ENCODE results near the gene PPIL3. TPM values are rescaled to one million over a fixed set of nuclear protein-coding genes. Genes with fewer than 3 reads are reported as not detected.

PPIL3 gene
- total RNA-seq, 4 donors from 2014 or later: 6.9 to 16.3 (median 13.4) TPM

DNA sequence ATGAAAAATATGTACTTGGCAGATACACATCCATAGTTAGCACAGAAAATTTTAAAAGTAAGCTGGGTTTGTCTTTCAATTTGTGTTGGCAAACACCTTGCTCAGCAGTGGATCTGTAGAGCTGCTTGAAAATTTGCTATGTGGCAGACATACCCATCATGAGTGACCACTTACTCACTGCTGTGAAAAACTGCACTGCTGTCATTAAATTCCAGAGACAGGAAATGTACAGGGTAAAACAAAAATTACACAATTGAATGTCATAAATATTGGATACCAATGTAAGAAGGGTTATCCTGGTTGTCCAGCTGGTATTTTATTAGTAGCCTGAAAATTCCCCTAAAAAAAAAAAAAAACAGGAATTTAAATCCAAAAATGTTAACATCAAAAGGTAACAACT, 24.8 kb upstream of the PPIL3 start:
- intact Hi-C loops (cut with DNase I): no loop called here
- no peaks in the 10 kb centered on the region for H3K9me3 ChIP-seq

DNA sequence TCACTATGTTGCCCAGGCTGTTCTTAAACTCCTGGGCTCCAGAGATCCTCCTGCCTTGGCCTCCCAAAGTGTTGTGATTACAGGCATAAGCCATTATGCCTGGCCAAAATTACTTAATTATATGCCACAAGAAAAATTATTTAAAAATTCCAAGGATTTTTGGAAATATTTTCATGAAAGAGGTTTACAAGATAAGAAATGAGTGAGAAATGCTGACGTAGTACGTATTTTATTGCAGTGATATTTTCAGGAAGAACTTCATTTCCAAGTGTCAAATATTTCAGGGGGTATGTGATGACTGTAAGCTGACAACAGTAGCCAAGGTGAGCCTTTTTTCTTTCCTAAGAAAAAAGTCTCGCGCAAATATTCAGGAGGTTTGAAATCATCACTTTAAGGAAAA, 21.1 kb upstream of the PPIL3 start:
- Histone ChIP-seq H3K4me3 (no peak overlapping the region), H3K27ac (replicated peaks in 1 of 4) (no peak overlapping the region), H3K36me3 (peaks cover 29 to 94% (median 55%) of the 10 kb centered on the region in 4 donors), H3K4me1 (peaks cover 0 to 3% (median 0%) of the 10 kb centered on the region in 4 donors), H3K9me3 (no peaks in the 10 kb centered on the region), H3K27me3 (no peaks in the 10 kb centered on the region)
- intact Hi-C loops (cut with DNase I): no loop called here
- no peak for TF ChIP-seq POLR2AphosphoS5 (IDR thresholded peaks at IDR 0.05)
- TF ChIP-seq, protein P1, sequence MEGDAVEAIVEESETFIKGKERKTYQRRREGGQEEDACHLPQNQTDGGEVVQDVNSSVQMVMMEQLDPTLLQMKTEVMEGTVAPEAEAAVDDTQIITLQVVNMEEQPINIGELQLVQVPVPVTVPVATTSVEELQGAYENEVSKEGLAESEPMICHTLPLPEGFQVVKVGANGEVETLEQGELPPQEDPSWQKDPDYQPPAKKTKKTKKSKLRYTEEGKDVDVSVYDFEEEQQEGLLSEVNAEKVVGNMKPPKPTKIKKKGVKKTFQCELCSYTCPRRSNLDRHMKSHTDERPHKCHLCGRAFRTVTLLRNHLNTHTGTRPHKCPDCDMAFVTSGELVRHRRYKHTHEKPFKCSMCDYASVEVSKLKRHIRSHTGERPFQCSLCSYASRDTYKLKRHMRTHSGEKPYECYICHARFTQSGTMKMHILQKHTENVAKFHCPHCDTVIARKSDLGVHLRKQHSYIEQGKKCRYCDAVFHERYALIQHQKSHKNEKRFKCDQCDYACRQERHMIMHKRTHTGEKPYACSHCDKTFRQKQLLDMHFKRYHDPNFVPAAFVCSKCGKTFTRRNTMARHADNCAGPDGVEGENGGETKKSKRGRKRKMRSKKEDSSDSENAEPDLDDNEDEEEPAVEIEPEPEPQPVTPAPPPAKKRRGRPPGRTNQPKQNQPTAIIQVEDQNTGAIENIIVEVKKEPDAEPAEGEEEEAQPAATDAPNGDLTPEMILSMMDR (IDR thresholded peaks at IDR 0.05): no peak
- no peak for TF ChIP-seq EP300 (IDR thresholded peaks at IDR 0.05)
- no peak for TF ChIP-seq POLR2A (IDR thresholded peaks at IDR 0.05; ENCODE audit: low read depth)
- DNase-seq (ENCODE audit: extremely low spot score): no peak
- 97% methylated on average over 4 of the region's 4 CpGs for WGBS

More for the DNA sequence above, 24.8 kb upstream of the PPIL3 start:
- Histone ChIP-seq H3K27ac (replicated peaks in 1 of 4) (no peak overlapping the region), H3K27me3 (no peaks in the 10 kb centered on the region), H3K36me3 (peaks cover 52 to 95% (median 71%) of the 10 kb centered on the region in 4 donors), H3K4me3 (no peak overlapping the region), H3K4me1 (no peaks in the 10 kb centered on the region)
- TF ChIP-seq POLR2AphosphoS5 (IDR thresholded peaks at IDR 0.05) (no peak), POLR2A (IDR thresholded peaks at IDR 0.05; ENCODE audit: low read depth) (no peak), EP300 (IDR thresholded peaks at IDR 0.05) (no peak)
- TF ChIP-seq, protein P1 (IDR thresholded peaks at IDR 0.05): no peak
- DNase-seq (ENCODE audit: extremely low spot score): no peak

DNA sequence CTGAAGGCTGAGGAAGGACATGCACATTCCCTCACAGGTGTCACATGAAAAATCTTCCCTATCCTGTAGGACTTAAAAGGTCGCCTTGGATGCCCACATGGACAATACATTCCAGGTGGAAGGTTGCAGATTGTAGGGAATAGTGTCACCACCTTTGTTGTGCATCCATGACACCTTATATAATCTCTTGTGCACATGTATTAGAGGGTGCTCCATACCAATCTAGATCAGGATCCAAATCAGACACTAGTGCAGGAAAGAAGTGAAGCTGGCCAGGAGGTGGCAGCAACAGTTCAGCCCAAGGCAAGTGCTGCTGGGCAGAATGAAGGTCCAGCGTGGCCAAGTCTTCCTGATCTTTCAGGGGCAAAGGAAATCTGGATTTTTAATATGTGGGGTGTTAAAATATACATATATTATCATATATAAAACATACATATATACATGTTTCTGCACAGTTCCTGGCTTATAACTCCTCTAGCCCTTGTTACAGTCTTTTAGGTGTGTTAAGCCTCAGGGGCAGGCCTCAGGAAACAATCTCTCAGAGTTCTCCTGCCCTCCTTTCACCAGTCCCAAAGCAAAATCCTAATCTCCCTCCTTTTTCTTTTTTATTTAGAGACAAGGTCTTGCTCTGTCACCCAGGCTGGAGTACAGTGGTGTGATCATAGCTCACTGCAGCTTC, 16.9 kb upstream of the PPIL3 start:
- whole genome bisulfite sequencing: 58% methylated on average over 2 of the region's 2 CpGs
- Histone ChIP-seq H3K9me3 (no peaks in the 10 kb centered on the region), H3K4me3 (no peak overlapping the region), H3K27ac (replicated peaks in 1 of 4) (no peak overlapping the region), H3K4me1 (peaks cover 0 to 3% (median 0%) of the 10 kb centered on the region in 4 donors), H3K27me3 (no peaks in the 10 kb centered on the region), H3K36me3 (peaks cover 18 to 89% (median 32%) of the 10 kb centered on the region in 4 donors)
- TF ChIP-seq EP300 (IDR thresholded peaks at IDR 0.05): no peak
- TF ChIP-seq POLR2AphosphoS5 (IDR thresholded peaks at IDR 0.05): peak in 1 of 2 donors; percentile 11
- TF ChIP-seq POLR2A (IDR thresholded peaks at IDR 0.05; ENCODE audit: low read depth): no peak
- TF ChIP-seq, protein P1 (IDR thresholded peaks at IDR 0.05): peak; percentile 48 to 68 (median 49)
- intact Hi-C loops (cut with DNase I): loop anchor here (2.0 kb wide), 1 partner anchor 159 kb away; no protein-coding TSS in a partner anchor
- no peak for DNase-seq (ENCODE audit: extremely low spot score)

DNA sequence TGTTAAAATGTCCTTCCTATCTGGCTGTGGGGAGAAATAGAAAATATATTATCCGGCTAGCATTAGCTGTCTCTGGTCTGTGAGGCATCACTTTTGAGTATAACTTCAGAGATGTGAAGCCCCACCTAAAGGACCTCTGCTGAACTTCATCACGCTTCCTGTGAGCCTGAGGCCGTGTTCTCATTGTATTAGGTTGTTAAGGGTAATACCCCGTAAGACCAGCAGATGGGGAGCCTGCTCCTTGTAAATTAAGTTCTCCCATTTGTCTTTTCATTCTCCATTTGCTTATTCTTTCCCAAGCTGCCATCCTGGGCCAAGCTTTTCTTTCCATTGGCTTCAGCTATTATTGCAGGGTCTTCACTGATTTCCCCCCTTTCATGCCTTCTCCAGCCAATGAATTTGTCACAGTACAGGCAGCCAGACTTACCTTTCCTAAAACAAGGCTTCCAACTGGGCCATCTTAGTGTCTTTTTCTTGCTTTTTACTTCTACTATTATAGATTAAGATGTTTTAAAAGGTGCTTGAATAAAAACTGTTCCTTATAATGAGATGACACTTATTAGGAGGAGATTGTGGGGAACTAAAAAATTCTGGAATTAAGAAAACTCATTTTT, 12.7 kb upstream of the PPIL3 start:
- Histone ChIP-seq H3K27me3 (no peaks in the 10 kb centered on the region), H3K4me1 (peaks cover 0 to 3% (median 0%) of the 10 kb centered on the region in 4 donors), H3K36me3 (peaks cover 20 to 91% (median 50%) of the 10 kb centered on the region in 4 donors), H3K9me3 (no peaks in the 10 kb centered on the region), H3K4me3 (no peak overlapping the region), H3K27ac (replicated peaks in 1 of 4) (no peak overlapping the region)
- TF ChIP-seq, protein P1 (IDR thresholded peaks at IDR 0.05): peak; percentile 55 to 77 (median 75)
- no peak for TF ChIP-seq EP300 (IDR thresholded peaks at IDR 0.05)
- 10% methylated on average over 4 of the region's 4 CpGs for WGBS
- no peak for DNase-seq (ENCODE audit: extremely low spot score)
- intact Hi-C loops (cut with DNase I): loop anchor here (5.0 kb wide), 1 partner anchor 276 kb away; no protein-coding TSS in a partner anchor

Measured in esophagus muscularis mucosa (tissue), 4 donors.